Islet precursor cell (in vitro differentiated cells): ENCODE data around the gene PHIP.
"Not testable (repeated sequence)": the region's sequence is repeated elsewhere in the genome, so short reads cannot be mapped to it uniquely, and the experiment has no call there.

ENCODE experiments used
- DNase-seq: peaks from one replicate; pipeline ENCODE4 v3.0.0-alpha.2; 2018

Gene PHIP

DNA sequence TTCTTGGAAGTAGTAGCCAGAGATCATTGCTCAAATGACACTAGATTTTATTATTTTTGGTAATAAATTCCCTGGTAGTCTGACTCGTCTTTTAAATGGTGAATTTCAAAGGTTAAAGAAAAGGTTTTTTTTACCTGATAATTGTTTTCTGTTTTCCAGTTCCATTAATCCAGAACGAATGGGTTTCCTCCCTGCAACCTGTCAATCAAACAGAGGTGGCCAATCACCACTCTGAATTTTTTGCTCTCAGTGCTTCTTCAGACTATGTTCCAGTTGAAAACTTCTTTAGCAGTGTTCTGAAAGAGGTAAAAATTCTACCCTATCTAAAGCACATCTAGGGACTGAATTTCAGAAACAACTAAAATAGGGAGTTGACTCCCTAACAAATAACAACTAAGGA, 73.8 kb downstream of the PHIP start:
- DNase-seq: no peak

DNA sequence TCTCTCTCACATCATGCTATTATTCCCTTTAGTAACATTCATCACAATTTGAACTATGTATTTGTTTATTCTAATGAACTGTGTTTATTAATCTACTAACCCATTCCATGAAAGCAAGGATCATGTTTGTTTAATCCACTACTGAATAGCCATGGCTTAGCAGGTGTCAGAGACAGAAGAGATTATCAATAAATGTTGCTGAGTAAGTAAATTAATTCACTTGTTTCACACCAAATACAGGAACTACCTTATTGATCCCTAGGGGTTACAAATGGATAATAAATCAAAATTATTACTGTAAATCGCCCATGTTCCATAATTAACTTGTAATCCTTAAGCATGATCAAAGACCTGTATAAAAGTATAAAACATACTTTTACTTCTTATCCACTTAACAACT, 76.6 kb downstream of the PHIP start:
- no peak for DNase-seq

DNA sequence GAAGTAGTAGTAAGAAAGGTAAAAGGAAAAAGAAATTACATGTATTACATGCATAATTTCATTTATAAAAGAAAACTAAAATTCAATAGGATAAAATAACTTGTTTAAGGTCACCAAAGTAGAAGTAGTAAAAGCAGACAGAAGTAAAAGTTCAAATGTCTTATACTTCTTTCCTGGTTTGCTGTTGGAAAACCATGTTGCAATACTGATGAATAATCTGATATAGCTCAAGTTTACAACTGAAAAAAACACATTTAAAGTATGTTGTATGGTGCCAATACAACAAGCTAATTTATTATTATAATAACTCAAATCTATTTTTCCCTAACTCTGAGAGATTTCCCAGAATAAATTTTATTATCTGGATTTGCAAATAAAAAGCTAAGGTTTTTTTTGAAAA, 78.3 kb downstream of the PHIP start:
- DNase-seq: no peak

DNA sequence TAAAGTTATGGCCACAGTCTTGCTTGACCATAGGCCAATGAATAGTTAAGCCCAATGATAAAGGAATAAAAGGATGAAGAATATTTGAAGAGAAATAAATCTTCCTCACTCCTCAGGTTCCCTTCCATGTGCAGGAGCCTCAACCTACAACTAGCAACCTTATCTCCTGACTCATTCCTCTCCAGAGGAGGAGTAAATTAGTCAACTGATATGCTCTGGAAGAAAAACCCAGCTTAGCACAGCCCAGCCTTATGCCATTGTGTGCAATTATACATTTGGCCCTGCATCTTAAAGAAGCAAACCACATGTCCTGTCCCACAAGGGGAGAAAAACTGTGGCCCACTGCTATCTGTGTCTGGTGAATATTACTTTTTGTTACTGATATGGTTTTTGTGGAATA, 82.1 kb downstream of the PHIP start:
- DNase-seq: no peak

DNA sequence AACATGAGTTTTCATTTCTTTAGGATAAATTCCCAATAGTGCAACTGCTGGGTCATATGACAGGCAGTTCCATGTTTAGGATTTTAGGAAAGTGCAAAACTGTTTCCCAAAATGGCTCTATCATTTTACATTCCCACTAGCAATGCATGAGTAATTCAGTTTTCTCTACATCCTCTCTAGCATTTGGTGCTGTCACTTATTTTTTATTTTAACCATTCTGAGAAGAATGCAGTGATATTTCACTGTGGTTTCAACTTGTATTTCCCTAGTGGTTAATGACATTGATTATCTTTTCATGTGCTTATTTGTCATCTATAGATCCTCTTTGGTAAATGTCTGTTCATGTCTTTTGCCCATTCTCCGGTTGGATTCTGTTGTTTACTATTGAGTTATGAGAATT, 82.7 kb downstream of the PHIP start:
- DNase-seq: no peak

DNA sequence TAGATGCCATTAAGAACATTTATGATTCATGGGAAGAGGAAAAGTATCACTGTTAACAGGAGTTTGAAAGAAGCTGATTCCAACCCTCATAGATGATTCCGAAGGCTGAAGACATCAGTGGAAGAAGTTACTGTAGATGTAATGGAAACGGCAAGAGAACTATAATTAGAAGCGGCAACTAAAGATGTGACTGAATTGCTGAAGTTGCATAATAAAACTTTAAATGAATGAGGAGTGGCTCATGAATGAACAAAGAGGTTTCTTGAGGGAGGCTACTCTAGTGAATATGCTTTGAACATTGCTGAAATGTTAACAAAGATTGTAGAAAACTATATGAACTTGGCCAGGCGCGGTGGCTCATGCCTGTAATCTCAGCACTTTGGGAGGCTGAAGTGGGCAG, 84.1 kb downstream of the PHIP start:
- no peak for DNase-seq

DNA sequence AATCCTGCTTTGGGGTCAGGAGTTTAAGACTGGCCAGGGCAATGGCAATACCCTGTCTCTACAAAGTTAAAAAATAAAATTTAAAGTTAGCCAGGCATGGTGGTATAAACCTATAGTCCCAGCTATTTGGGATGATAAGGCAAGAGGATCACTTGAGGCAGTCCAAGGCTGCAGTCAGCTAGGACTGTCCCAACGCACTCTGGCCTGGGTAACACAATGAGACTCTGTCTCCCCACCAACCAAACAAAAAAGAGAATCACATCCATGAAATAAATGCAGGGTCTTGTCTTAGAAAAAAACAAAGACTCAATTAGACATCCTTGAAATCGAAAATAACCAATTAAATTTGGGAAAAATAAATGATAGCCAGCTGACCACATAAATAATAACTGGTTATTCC, 88.9 kb downstream of the PHIP start:
- no peak for DNase-seq

DNA sequence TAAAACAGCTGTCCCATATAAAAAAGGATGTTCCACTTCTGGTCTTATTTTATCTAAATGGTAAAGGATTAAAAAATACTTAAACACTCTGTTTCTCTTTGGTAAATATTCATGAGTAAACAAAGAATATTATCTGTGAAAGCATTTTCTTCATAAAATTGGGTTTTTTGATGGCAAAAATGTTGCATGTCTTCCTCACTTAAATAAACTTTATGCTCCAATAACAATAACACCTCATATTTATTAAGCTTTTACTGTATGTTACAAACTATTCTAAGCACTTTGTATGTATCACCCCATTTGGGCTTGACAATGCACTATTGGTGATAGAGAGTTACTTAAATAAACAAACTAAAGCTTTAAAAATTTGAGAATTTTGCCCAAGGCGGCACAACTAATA, 91.9 kb downstream of the PHIP start:
- no peak for DNase-seq

DNA sequence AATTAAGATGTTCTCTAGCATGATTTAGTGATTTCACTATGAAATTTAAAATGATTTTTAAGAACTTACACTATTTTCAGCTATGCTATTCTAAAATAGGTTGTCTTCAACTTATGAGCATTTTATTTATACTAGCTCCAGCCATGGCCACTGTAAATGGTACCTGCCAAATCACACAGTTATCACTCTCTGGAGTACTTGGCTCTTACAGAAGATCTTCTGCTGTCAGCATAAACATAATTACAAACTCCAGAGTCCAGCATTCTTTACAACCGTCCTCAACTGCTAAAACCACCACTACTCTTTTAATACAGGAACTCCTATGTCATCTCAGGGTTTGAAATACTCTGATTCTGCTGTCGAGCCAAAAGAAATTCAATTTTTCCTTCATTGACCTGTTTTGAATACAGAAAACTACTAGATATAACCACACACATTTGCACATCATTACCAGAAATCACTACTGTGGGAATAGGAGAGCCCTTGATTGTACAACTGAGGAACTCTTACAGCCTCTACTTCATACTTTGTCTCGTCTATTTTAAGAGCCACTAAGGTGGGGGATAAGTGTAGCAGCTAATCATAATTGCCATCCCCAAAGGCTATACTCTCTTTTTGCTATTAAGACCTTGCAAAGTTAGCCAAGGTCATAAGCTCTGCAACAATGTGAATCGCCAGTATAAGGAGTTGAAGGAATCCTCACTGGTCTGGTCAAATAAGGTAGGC, 93.7 kb downstream of the PHIP start:
- DNase-seq: no peak

DNA sequence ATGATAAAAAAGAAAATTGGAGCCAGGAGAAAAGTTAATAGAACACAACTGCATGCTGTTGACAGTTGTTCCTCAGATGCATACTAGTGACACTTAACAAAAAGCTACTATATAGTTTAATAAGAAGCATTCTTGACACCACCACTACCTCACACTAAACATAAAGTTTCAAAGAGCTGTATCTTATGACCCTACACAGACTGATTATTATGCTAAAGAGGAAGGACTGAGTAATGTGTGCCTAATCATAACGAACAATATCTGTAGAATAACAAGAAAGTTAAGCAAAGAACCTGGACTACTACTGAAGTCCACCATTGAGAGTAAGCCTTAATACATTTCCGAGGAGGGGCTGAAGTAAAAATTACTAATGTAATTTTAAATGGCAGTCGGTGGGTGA, 110.9 kb downstream of the PHIP start:
- DNase-seq: no peak

DNA sequence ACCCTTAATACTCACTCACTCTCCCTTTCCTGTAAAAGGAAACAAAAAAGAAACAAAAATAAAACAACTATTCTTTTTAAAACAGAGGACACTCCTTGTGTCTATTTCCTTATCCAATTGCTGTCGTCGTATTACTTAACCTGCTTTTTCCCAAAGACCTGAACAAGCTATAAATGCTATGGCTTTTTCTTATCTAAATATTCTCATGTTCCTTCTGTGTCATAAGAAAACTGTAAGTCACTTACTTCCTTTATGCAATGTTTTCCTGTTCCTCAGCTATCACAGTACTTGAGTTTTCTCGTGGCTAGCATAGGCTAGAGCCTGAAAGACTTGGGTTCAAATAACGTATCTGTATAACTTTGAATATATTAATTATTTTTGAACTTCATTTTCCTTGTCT, 111.5 kb downstream of the PHIP start:
- DNase-seq: no peak

DNA sequence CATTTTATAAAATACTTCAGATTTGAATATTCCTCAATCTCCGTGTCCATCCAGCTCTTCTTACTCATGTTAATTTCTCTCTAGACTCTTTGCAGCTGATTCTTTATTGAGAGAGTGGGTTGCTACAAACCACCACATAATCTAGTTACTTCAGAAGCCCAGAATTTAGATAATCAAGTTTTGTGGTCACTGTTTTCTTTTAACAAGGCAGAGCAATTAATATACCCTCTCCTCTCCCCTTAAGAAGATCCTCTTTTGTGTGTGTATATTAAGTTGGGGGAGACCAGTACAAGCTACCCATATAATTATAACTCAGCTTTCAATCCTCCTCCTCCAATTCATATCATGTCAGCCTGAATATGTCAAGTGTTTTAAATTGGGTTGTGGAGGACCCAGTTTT, 115.6 kb downstream of the PHIP start:
- no peak for DNase-seq

DNA sequence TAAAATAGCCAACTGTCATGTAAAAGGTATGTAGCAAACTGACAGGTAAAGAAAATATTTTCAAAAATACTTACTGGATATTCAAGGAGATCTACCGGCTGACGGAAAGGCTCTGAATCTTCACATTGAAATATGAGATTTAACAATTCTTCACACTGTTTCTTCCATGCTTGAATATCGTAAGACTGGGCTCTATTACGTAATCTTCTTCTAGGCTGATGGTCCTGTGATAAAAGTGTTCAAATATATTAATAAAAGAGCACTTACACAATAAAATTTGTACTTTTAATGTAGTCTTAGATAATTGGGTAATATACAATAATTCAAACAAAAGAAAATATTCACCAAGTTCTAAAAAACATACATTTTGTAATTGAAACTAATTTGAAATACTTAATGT, 123.3 kb downstream of the PHIP start:
- DNase-seq: no peak

DNA sequence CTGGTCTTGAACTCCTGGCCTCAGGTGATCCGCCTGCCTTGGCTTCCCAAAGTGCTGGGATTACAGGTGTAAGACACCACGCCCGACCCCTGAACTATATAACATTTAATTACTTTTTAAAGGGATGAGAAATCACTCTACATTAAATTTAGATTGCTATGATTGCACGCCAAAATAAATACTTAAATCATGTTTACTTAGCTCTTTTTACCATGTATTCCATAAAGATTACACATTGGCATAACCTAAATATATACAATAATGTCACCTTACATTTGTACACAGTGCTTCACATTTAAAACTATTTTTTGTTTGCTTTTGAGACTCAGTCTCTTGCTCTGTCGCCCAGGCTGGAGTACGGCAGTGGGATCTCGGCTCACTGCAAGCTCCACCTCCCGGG, 124.3 kb downstream of the PHIP start:
- no peak for DNase-seq

DNA sequence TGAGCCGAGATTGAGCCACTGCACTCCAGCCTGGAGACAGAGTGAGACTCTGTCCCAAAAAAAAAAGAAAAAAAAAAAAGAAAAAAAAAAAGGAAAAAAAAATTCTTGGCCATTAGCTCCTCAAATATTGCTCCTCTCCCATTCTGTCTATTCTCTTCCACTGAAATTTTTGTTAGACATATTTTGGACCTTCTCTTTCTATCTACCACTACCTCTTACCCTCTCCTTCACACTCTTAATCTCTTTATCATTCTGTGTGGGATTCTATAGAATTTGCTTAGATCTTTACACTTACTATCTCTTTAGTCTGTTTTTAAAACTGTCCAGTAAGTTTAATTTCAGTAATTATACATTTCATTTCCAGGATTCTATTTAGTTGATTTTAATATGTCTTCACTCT, 125.7 kb downstream of the PHIP start:
- DNase-seq: no peak

DNA sequence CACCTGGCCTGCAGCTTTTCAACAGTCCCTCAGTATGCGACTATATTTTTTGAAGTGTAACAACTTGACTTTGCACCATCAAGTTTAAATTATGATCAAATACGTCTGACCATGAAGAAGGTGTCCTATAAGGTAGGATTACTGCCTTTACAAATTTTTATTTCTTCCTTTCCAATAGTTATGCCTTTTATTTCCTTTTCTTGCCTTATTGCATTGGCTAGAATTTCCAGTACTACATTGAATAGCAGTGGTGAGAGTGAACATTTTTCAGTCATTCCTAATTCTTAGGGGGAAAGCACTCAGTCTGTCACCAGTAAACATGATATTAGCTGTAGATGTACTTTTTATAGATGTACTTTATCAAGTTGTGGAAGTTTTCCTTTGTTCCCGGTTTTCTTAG, 129.3 kb downstream of the PHIP start:
- no peak for DNase-seq

DNA sequence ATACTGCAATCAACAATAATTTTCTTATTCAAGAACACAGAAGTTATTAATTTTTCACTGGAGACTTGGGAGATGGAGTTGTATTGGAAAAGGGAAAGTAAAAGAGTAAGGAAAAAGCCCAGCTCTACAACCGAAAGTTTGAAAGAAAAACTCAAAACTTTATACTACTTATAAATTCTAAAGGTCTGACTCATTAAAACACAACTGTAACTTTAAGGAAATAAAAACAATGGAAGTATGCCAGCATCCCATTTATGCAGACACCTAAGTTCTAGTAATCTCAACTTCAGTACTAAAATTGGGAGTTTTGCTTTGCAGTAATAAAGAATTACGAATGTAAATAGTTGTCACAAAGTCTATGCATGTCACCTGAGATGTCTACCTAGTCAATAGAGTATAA, 130.1 kb downstream of the PHIP start:
- DNase-seq: no peak

DNA sequence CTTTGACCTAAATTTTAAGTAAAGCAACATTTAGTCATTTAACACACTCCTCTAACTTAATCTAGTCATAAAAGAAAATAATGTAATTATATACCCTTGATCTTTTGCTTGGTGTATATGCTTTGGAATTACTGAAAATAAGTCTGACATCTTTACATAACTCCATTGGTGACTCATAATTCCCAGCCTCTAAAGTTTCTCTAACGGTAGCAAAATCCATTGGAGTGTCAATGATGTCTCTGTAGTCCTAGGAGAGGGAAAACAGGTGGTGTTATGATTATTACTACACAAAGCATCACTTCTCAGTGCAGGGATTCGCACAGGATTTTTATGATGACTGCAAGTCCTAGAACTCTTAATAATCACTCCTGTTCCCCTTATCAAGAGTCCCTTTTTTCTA, 130.5 kb downstream of the PHIP start:
- no peak for DNase-seq

DNA sequence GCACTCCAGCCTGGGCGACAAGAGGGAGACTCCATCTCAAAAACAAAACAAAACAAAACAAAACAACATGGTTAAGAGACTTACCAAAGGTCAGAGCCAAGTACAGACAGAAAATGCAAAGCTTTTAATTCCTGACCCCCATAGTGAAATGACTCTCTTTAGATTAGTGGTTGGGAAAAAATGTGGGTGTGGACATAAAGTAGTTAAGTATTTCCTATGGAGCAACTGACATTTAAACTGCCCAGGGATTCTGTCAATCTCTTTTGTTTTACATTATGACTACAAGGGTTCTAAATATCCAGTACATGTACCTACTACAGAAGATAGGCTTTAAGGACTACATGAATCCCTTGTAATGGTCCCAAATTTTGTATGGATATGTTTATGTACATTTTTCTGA, 135.6 kb downstream of the PHIP start:
- no peak for DNase-seq

DNA sequence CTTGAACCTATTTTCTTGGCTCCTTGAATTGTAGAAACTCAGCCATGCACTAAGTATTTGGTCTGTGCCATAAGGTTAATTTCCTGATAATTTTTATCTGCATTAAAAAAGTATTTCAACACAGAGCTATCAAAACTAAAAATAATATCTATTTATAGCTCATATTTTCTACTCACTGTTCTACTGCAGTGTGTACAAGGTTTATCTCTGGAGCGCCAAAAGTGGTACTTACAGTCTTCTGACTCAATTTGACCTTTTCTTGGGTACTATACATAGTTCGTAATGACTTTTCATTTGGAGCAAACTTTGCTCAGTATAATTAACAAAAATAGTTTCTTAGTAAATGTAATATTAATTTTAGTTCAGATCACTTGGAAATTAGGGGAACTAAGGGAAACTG, 141.5 kb downstream of the PHIP start:
- DNase-seq: no peak

DNA sequence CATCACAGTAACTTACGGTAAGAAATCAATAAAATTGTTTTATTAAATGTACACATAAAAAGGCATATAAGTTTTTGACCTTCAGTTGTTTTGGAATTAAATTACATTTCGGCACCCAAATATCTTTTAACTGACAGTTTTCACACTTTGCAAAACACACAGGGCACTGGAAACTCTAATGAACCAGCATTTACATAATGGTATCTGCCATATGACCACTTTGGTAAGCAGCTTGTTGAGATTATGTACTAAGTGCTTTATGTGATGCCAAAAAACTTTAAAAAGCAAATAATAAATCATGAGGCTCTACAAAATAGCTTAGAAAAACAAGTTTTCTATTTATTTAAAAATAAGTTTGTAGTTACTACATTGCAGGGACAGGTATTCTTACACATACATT, 142.5 kb downstream of the PHIP start:
- no peak for DNase-seq

DNA sequence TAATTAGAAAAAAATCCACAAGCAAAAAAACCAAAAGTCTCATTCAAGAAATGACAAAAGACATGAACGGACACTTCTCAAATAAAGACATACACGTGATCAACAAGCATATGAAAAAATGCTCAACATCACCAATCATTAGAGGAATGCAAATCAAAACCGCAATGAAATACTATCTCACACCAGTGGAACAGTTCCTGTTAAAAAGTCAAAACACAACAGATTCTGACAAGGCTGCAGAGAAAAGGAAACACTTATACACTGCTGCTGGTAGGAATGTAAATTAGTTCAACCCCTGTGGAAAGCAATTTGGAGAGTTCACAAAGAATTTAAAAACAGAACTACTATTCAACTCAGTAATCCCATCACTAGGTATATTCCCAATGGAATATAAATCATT, 152.7 kb downstream of the PHIP start:
- DNase-seq: no peak

DNA sequence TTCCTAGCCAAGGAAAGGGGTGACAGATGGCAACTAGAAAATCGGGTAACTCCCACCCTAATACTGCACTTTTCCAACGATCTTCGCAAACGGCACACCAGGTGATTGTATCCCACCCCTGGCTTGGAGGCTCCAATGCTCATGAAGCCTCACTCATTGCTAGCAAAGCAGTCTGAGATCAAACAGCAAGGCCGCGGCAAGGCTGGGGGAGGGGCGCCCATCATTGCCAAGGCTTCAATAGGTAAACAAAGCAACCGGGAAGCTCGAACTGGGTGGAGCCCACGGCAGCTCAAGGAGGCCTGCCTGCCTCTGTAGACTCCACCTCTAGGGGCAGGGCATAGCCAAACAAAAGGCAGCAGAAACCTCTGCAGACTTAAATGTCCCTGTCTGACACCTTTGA, 156.9 kb downstream of the PHIP start:
- not testable (repeated sequence) for DNase-seq

DNA sequence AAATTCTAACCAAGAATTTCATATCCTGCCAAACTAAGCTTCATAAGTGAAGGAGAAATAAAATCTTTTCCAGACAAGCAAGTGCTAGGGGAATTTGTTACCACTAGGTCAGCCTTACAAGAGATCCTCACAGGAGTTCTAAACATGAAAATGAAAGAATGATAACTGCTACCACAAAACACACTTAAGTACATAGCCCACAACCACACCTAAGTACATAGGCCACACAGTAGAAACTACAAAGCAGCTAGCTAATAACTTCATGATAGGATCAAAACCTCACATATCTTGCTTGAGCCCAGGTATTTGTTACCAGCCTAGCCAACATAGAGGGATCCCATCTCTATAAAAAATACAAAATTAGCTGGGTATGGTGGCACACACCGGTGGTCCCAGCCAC, 160.3 kb downstream of the PHIP start:
- no peak for DNase-seq

DNA sequence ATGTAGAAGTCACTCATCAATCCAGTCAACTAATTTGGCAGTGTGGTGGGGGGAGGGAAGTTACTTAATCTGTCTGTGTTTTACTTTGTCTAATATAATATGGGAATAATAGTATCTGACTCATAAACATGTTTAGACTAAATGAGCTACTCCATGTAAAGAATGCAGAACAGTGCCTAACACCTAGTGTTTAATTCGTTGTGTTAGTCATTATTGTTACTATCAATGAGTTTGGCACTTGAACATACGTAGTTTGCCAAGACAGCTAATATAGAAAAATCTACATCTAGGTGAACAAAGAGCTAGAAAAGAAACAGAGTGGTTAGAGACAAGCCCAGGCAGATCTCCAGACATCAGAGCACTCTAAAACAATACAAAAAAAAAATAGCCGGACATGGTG, 161.6 kb downstream of the PHIP start:
- DNase-seq: no peak
